HG03108 (cell line): ENCODE measurements around the gene UGT1A6.
"Not testable (repeated sequence)": the region's sequence is repeated elsewhere in the genome, so short reads cannot be mapped to it uniquely, and the experiment has no call there.

Source experiments
- ATAC-seq: cut with Tn5 transposase; IDR thresholded peaks from one replicate; pipeline ENCODE4 v1.9.1; 2021; ENCODE audit warnings: moderate library complexity; ENCODE audit not compliant: unreplicated experiment

Gene UGT1A6

GRCh38 chr2:233714121-233714520, 21.4 kb downstream of the UGT1A6 start:
- no peak for ATAC-seq

- no peak for ATAC-seq
Observed at GRCh38 chr2:233718552-233718951, 25.9 kb downstream of the UGT1A6 start, which contains the start of gene UGT1A4. TSS of gene UGT1A4 (plus strand) at chr2:233718736. CDS start at chr2:233718821, 85 bp downstream.

GRCh38 chr2:233728723-233729301, 36.1 kb downstream of the UGT1A6 start, which contains the start of gene UGT1A3:
TSS of gene UGT1A3 (plus strand) at chr2:233729042. CDS start at chr2:233729127, 85 bp downstream.
- ATAC-seq: no peak

GRCh38 chr2:233736868-233737653, 44.4 kb downstream of the UGT1A6 start:
- not testable (repeated sequence) for ATAC-seq

GRCh38 chr2:233740870-233741269, 48.2 kb downstream of the UGT1A6 start:
- no peak for ATAC-seq

- ATAC-seq: no peak
Observed at GRCh38 chr2:233743464-233744259, 51.0 kb downstream of the UGT1A6 start.

- no peak for ATAC-seq
Observed at GRCh38 chr2:233745073-233745755, 52.5 kb downstream of the UGT1A6 start.

- not testable (repeated sequence) for ATAC-seq
Observed at GRCh38 chr2:233745838-233746237, 53.1 kb downstream of the UGT1A6 start.

GRCh38 chr2:233746475-233747282, 54.0 kb downstream of the UGT1A6 start:
- no peak for ATAC-seq

- no peak for ATAC-seq
Observed at GRCh38 chr2:233747283-233747544, 54.5 kb downstream of the UGT1A6 start.

GRCh38 chr2:233750689-233751088, 58.0 kb downstream of the UGT1A6 start:
- ATAC-seq: not testable (repeated sequence)

- not testable (repeated sequence) for ATAC-seq
Observed at GRCh38 chr2:233751212-233752009, 58.7 kb downstream of the UGT1A6 start.

GRCh38 chr2:233754872-233755611, 62.4 kb downstream of the UGT1A6 start:
- no peak for ATAC-seq

GRCh38 chr2:233756429-233757081, 63.9 kb downstream of the UGT1A6 start:
- no peak for ATAC-seq

GRCh38 chr2:233758141-233758540, 65.5 kb downstream of the UGT1A6 start:
- ATAC-seq: no peak

- no peak for ATAC-seq
Observed at GRCh38 chr2:233758849-233759248, 66.2 kb downstream of the UGT1A6 start.

- no peak for ATAC-seq
Observed at GRCh38 chr2:233760043-233760442, 67.4 kb downstream of the UGT1A6 start, which contains the start of gene UGT1A1. TSS of gene UGT1A1 (plus strand) at chr2:233760270. CDS start at chr2:233760288, 18 bp downstream.
